C4-2B (cell line): ENCODE data around the gene PHACTR4.

Experiments
- CTCF ChIP-seq: fragments of 450-650 bp; conservative IDR thresholded peaks from 2 replicates; pipeline ENCODE4 v1.5.1; 2017; ENCODE audit warnings: mild to moderate bottlenecking
- ZFX ChIP-seq: fragments of 450-650 bp; IDR thresholded peaks from 2 replicates; pipeline ENCODE4 v1.6.1; 2017

- no peak for TF ChIP-seq CTCF
- no peak for TF ChIP-seq ZFX
These were observed 81.0 kb downstream of the PHACTR4 start for GRCh38 chr1:28450561-28450960.
